IPS-NIHi11 (cell line): ENCODE data around the gene RMC1.
"Not testable (repeated sequence)": the region's sequence is repeated elsewhere in the genome, so short reads cannot be mapped to it uniquely, and the experiment has no call there.

ENCODE experiments used
- DNase-seq: peaks from one replicate; pipeline ENCODE4 v3.0.0; 2012; ENCODE audit warnings: mixed read lengths, low spot score

The RMC1 gene

DNA sequence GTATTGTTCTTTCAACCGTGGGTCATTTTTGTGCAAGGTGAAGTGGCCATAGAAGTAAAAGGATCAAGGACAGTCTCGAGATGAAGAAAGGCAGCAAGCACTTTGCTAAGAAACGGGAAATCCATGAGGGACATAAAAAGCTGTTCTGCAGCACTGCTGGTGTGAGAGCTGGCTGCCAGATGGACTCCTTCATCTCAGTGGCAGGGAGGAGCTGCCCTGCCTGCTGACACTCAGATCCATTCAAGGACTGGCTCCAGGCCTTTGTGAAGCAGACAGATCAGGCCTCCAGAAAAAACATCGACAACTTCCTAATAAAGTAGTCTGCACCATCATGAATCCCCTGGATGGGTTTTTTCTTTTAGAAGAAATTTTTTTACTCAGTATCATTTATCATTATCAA is 29.5 kb downstream of the RMC1 start:
- DNase-seq: no peak

DNA sequence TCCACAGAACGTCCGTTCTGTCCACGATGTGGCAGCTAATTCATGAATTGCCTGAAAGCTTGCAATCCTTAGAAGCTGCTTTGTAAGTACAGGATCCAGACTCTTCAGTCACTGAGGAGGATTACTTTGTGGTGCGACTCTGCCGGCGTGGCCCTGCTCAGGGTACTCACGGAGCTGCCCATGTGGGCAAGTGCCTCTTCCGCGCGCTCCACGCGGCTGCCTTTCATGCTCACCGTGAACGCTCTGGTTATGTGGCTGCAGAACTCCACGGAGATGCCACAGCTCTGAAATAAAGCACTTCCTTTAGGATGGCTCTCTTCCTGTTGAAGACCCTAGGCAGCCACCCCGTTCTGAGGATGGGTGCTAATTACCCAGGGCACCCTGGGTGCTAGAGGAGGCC is 31.0 kb downstream of the RMC1 start:
- DNase-seq: no peak

DNA sequence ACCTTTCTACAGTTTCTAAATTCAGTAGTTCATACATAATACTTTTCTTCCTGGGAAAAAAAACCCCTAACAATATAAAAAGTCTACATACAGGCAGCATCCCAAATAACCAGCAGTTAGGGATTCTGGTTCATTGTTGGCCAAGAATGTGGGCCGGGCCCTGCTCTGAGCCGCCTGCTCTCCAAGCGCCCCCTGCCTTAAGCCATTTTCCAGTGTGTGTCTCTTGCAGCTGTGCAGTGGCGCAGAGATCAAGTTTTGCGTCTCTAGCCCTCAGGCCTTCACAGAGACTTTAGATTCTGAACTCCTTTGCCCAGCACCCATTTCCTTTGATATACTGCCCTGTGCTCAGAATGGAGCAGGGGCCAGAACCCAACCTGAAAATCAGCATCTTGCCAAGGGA is 32.9 kb downstream of the RMC1 start:
- no peak for DNase-seq

DNA sequence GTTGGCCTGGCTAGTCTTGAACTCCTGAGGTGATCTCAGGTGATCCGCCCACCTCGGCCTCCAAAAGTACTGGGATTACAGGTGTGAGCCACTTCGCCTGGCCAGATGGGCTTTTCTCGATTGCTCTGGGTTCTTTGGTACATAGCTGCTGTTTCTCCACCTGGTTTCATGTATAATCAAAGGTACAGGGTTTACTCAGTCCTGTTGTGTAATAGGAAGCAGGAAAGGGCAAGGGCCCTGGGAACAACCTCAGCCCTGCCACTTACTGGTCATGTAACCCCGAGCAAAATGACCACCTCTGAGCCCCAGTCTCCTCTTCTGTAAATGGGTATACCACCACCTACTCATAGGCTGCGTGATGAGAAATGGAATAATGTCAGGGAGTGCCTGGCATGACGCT is 34.0 kb downstream of the RMC1 start:
- no peak for DNase-seq

DNA sequence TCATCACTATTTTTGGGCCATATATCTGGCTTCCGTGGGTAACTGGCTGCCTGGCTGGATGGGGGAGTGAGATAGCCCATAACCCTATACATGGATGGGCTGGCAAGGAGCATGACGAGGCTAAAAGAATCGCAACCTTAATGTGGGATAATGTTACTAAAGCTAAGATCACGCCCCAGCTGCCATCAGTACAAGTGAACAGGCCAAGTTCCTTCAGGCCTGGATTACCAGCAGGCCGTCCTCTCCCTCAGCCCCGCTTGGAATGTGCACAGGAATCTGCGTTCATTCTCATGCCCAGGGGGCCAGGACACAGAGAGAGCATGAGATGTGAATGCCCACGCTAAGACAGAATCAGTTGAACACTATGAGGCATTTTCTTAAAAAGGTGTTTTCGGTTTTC is 34.7 kb downstream of the RMC1 start:
- DNase-seq: no peak

DNA sequence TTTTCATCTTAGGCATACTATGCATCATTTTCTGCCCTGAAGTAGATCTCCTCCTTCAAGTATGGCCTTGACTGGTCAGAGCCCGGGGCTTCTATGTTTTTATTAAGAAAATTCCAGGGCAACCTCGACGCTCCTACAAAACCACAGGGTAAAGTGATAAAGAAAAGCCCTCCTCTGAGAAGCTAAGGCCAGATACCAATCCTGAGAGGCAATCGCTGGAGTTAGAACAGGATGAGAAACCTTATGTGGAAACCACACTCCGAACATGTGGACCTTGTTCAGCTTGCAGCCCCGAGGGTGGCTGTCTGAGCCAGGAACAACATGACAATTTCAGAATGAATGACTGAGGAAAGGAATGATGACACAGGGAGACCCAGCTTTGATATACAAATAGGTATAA is 35.6 kb downstream of the RMC1 start:
- DNase-seq: no peak

DNA sequence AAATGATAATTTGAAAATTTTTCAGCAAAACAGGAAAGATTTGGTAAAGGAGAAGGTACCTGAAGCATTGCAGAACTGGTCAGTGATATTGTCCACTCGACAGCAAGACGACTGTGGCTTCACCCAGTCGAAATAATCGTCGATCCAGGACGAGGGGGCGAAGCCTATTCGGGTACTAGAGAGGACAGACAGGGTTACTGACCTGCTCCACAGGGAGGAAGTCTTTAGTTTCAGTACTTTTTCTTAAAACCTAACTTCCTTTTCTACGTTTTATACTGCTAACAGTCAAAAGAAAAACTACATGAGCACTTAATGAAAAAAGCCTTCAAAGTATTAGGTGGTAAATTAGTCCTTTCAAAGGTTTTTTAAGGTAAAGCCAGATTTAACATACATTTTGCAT is 36.0 kb downstream of the RMC1 start:
- DNase-seq: no peak

DNA sequence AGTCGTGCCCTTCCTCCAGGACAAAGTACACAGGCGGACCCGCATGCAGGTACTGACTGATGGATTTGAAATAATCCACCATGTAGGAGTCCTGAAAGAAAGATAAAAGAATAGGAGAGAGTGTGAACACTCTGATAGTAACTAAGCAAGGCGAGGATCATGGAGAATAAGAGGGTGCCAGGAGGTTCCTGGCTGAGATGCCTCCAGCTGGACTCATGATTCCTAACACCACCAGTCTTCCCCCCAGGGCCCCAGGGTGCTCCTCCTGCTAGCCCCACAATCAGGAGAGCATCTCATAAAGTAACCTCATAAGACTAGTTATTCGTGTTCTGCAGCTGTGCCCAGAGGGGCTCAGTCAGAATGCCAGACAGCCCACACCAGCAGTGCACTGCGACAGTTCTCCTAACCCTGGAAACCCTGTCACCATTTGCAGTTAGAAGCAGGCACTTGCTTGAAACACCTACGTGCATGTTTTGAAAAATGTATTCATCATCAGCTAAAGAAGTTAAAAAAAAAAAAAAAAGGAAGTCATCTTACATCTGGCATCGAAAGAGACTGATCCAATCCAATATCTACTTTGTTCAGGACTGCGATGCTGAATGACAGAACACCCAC is 36.7 kb downstream of the RMC1 start:
- no peak for DNase-seq

DNA sequence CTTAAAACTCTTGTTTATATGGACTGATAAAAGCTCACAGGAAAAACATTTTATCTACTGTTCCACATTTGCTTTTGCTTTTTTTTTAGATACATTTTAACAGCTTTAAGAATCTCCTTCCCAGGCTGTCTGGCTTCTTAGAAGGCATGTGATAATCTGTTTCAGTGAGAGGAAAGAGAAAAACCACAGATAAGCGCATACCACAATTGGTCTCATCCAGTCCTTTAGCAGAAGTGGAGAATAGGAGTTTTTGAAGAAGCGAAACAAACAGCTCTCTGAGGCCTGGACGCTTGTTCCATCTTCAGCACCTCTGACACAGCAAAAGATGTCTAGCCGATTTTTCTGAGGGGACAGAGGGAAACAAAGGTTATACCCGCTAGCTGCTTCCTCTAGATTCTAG is 37.6 kb downstream of the RMC1 start:
- DNase-seq: no peak

DNA sequence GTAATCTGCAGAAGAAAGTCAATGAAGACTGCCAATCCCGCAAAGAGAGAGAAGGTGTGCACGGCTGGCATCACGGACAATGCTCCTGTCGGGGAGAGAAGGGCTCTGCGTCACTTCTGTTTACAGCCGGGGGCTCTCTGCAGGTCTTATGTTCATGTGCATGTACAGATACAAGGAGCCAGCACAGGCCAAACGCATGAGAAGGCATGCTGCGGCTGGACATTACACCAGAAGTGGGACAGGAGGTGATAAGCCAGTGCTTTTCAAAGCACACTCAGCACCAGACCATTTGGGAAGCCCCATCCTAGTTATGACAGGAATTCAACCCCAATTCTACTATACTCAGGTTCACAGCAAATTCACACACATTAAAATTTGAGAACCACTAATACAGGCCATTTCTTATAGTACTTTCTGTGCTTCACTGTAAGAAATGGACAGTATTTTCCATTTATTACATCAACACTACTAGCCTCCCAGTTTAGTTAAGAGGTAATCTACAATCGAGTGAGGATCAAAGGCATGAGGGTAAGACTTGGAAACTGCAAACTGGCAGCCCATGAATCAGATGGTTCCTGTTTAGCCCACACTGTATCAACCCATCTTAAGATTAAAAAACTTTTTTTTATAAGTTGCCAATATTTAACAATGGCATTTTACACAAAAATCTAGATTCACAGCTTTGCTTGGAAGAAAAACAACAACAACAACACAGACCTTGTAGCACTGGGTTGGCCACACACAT is 38.2 kb downstream of the RMC1 start:
- DNase-seq: no peak

DNA sequence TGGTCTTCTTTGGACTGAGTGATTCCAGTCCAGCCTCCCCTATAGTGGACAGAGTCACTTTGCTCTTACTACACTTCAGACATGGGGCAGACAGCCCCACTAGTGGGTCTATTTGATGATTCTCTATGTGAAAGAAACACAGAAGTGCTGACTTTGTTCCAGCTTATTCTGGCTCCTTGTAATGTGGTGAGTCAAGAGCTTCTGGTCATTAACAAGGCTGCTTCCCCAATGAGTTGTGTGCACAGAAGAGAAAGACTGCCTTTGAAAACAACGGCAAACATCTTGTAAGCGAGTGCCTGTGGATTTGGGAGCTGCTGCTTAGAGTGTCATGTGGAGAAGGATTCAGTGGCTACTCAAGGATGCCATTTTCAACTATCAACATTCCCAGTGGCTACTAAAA is 39.1 kb downstream of the RMC1 start:
- DNase-seq: no peak

DNA sequence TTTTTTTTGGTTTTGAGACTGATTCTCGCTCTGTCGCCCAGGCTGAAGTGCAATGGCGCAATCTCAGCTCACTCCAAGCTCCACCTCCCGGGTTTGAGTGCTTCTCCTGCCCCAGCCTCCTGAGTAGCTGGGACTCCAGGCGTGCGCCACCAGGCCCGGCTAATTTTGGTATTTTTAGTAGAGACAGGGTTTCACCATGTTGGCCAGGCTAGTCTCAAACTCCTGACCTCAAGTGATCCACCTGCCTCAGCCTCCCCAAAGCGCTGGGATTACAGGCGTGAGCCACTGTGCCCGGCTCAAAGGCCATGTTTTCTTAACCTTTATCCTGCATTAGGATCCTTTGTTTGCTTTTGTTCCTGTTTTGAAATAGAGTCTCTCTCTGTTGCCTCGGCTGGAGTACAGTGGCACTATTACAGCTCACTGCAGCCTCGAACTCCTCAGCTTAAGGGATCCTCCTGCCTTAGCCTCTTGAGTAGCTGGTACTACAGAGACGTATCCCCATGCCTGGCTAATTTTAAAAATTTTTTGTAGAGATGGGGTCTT is 42.0 kb downstream of the RMC1 start:
- DNase-seq: no peak

DNA sequence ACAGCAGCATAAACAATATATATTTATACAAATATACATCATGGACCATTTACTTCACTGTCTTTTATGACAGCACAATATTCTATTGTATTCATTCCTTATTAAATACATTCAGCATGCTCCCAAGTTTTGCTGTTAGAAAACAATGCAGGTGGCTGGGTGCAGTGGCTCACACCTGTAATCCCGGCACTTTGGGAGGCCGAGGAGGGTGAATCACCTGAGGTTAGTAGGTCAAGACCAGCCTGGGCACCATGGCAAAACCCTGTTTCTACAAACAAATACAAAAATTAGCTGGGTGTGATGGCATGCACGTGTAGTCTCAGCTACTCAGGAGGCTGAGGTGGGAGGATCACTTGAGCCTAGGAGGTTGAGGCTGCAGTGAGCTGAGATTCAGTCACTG is 44.0 kb downstream of the RMC1 start:
- DNase-seq: no peak

DNA sequence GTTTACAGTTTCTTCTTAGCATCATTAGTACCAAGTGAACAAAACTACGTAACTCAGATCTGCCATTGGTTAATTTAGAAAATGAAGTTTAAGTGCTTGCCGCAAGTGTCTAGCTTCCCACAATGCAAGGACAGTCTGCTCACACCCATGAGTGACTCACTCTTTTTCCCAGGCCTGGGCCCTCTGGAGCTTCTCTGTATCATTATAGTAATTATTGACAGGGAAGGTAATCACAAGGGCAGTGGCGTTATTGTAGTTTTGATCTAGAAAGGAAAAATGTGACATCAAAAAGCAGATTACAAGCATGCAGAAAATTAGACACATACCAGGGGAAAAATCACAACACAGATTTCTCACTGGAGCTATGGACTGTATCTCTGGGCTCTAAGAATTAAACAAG is 44.5 kb downstream of the RMC1 start:
- no peak for DNase-seq

DNA sequence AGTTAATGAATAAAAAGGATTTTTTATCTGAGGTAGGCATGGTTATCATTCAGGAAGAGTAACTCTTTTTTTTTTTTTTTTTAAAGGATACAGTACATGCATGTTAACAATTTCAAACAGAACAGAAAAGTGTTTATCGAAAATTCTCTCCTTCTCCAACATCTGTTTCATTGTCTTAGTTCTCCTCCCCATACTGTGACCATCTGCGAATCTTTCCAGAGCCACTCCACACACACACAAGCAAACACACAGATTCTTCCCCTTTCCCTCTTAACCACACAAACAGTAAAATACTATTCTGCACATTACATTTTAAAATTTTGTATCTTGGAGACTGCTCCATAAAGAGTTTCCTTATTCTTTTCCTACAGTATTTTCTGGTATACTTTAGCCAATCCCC is 45.0 kb downstream of the RMC1 start:
- DNase-seq: no peak

DNA sequence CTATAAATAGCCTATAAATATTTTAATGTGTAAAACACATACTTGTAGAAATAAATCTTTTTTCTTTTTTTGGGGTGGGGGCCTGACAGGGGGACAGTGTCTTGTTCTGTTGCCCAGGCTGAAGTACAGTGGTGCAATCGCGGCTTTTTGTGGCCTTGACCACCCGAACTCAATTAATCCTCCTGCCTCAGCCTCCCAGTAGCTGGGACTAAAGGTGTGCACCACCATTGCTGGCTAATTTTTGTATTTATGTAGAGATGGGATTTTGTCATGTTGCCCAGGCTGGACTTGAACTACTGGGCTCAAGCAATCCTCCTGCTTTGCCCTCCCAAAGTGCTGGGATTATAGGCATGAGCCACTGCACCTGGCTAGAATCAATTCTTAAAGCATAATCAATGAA is 45.4 kb downstream of the RMC1 start:
- no peak for DNase-seq

DNA sequence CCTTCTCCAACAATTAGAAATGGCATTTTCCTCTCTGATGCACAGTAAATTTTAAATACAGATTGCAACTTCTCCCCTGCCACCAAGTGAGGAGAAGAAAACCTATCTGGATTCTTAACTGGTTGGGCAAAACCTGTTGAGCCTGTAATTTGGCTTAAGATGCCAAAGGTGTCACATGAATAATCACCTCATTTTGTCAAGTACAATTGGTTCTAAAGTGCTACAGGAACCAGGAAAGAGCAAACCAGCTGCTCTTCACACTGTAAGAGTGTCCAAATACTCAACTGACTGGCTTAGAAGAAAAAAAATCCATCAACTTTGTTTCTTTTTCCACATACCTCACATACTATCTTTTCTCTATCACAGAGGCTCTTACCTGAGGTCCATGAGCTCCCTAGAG is 47.6 kb downstream of the RMC1 start:
- no peak for DNase-seq

DNA sequence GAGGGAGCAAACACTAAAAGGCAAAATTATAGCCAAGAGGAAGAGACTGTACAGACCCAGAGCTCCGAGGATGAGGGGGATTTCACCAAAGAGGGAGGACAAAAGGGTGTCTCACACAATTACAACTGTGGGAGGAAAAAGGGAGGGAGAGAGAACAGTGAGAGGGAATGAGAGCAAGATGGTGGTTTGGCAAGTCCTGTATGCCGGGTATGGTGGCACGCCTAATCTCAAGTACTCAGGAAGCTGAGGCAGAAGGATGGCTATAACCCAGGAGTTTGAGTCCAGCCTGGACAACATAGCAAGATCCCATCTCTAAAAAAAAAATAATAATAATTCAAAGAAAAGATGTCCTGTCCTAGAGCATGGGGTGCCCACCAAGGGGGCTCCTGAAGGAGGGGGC is 48.7 kb downstream of the RMC1 start:
- DNase-seq: no peak

DNA sequence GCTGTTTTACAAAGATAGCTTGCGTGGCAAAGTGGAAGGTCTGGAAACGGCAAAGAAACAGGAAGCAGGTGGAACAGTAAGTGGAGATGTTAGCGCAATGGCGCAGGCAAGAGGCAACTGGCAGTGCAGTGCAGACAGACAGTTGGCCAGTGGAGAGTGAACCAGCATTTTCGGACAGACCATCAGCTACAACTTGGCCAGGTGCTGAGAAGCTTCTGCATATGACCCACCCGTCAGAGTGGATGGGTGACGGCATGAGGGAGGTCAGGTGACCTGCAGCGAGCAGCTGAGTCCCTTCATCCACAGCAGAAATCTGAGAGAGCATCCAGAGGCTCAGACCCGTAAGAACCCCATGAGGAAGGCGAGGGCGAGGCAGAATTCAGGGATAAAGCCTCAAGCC is 49.2 kb downstream of the RMC1 start:
- no peak for DNase-seq

DNA sequence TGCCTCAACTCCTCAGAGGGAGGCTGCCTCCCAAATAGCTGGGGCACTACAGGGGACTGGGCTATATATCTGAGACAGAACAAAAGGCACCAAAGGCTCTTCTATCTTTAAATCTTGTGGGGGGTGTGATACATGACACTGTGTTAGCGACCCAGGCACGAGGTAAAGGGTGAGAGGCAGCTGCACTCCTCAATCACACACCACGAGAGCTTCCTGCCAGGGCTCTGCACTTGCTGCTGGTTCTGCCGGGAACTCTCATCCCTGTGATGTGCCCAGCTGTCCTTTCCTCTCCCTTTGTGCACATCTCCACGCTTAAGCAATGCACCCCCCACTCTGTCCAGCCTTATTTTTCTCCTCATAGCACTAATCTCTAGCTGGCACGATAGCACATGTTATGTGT is 50.6 kb downstream of the RMC1 start:
- no peak for DNase-seq

DNA sequence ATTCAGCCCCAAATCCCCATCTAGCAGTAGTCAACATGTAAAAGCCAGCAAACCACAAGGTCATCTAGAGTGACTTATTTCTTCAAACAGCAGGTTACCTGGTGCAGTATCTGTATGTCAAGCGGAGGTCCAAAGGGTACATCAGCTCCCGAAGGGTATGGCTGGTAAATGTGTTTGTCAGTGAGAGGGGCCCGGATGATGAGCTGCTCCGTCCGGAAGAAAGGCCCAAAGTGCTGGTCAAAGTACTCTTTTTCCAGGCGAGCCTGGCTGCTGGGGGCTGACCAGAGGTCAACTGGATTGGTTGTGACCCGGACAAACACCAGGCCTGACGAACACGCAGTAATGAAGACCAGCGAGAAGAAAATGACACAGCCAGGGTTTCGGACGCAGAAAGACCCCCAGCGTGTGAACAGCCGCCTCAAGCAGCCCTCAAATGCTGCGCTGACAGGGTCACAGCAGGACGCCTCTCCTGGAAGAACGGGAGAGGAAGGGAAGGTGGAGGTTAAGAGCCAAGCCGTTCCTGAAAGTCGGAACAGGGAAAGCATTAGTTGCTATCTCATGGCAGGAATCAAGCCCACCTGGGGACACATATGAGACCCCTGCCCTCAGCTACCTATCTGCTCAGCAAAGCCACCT is 53.0 kb downstream of the RMC1 start:
- DNase-seq: no peak

DNA sequence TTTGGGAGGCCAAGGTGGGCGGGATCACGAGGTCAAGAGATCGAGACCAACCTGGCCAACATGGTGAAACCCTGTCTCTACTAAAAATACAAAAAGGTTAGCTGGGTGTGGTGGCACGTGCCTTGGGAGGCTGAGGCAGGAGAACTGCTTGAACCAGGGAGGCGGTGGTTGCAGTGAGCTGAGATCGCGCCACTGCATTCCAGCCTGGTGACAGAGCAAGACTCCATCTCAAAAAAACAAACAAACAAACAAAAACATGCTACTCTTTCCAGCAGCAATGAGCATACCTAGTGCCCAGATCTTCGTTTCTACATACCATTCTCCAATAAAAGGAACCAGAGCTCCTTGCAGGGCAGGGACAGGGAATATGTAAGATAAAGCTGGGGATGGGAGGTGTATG is 54.2 kb downstream of the RMC1 start:
- not testable (repeated sequence) for DNase-seq

DNA sequence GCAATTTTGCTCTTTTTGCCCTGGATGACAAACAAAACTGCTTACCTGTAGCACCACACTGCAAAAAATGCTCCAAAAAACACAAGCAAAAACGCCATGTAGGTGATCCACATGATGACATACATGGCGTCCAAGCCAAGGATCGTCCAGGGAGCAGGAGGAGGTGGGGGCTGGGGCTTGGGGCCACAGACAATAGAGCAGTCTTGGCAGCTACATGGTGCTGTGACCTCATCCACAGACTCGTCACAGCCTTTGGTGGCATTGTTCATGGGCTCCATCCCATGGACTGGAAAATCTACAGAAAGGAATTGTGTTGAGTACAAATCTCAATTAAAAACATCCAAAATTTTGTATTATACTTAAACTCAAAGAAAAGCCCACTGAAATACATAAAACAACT is 56.9 kb downstream of the RMC1 start:
- no peak for DNase-seq
